ENCODE results near the gene FXYD7.
A peak's percentile ranks its signal among the peaks of the same experiment; 100 is the strongest.

The FXYD7 gene

DNA sequence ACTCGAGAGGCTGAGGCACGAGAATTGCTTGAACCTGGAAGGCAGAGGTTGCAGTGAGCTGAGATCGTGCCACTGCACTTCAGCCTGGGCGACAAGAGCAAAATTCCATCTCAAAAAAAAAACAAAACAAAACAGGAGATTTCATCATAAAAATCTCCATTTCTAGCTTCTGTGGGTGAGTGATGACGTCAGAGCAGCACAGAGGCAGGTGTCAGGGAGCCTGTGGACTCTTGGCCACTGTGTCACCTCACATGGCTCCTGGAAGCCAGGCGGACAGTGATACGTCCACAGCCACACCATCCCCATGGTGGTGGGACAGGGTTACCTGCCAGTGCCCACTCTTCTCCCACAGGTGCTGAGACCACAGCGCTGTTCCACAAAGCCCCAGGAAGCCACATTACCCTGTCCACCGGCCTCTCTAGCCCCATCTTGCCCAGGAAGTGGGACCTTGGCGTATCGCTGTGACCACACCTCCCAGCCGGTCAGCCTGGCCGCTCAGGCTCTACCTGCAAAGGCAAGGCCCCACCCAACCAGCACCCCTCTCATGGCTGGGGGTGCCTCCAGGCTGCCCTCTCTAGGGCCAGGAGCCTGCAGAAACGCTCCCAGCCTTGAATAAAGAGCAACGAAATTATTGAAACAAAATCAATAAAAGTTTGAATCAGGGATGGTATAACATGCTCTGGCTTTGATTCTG lies 29.9 kb upstream of the FXYD7 start:
- no peaks in the 10 kb centered on the region for H3K27me3 ChIP-seq (ENCODE audit: insufficient read depth, insufficient read length)

DNA sequence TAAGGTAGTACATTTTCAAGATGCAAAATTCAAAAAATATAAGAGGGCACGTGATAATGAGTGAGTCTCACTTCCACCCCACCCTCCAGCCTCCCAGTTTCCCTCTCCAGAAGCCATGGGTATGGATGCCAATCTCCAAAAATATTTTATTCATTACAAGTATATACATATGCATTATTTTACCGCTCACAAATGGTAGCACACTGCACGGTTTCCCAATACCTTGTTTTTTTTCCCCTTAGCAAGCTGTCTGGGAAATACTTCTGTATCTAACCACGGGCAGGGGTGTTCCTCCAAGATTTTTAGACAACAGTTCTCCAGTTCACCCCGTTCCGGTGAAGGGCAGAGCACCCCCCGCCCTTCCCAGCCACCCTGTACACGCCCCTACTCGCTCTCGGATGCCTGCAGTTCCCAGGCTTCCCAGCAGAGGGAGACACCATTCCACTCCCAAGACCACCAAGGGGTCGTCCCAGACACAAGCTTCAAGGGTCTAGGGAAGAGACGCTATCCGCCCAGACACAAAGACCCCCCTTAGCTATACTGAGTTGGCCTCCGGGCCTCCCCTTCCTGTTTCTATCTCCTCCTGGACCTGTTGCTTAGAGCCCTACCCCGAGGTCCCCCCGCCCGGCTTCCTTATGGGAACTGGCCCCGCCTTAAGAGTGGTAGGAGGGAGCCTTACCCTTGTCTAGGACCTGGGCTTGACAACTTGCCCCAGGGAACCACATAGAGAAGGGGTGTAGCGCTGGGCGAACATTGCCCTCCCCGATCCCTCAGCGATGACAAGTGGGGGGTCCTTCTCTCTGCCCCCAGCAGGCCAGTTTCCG lies 28.5 kb upstream of the FXYD7 start:
- TF ChIP-seq YY1 (IDR thresholded peaks at IDR 0.05; ENCODE audit: insufficient read depth, insufficient read length) (no peak), SUZ12 (IDR thresholded peaks at IDR 0.05; ENCODE audit: extremely low read depth, insufficient read depth, insufficient read length) (no peak), ZNF274 (IDR thresholded peaks at IDR 0.05; ENCODE audit: low read depth, low read length) (no peak)
- H3K9ac ChIP-seq (ENCODE audit: insufficient read length, low read depth): peak overlapping the region; percentile 67
- peaks cover 5% of the 10 kb centered on the region for H3K4me1 ChIP-seq (ENCODE audit: insufficient read depth, insufficient read length)
- DNase-seq (ENCODE audit: low read depth, low spot score): peak; percentile 73
- no peak overlapping the region for H3K4me3 ChIP-seq (ENCODE audit: insufficient read length, low read depth)
- H3K36me3 ChIP-seq (ENCODE audit: insufficient read depth, insufficient read length, low read length): no peaks in the 10 kb centered on the region
- H3K9me3 ChIP-seq (ENCODE audit: insufficient read depth, low read length): no peaks in the 10 kb centered on the region
- H3K27me3 ChIP-seq (ENCODE audit: insufficient read depth, insufficient read length): no peaks in the 10 kb centered on the region

More for the DNA sequence above, 29.9 kb upstream of the FXYD7 start:
- TF ChIP-seq ZNF274 (IDR thresholded peaks at IDR 0.05; ENCODE audit: low read depth, low read length): no peak
- H3K36me3 ChIP-seq (ENCODE audit: insufficient read depth, insufficient read length, low read length): no peaks in the 10 kb centered on the region
- H3K4me1 ChIP-seq (ENCODE audit: insufficient read depth, insufficient read length): no peaks in the 10 kb centered on the region
- H3K9me3 ChIP-seq (ENCODE audit: insufficient read depth, low read length): no peaks in the 10 kb centered on the region
- H3K4me3 ChIP-seq (ENCODE audit: insufficient read length, low read depth): no peak overlapping the region
- no peak overlapping the region for H3K9ac ChIP-seq (ENCODE audit: insufficient read length, low read depth)
- DNase-seq (ENCODE audit: low read depth, low spot score): no peak

DNA sequence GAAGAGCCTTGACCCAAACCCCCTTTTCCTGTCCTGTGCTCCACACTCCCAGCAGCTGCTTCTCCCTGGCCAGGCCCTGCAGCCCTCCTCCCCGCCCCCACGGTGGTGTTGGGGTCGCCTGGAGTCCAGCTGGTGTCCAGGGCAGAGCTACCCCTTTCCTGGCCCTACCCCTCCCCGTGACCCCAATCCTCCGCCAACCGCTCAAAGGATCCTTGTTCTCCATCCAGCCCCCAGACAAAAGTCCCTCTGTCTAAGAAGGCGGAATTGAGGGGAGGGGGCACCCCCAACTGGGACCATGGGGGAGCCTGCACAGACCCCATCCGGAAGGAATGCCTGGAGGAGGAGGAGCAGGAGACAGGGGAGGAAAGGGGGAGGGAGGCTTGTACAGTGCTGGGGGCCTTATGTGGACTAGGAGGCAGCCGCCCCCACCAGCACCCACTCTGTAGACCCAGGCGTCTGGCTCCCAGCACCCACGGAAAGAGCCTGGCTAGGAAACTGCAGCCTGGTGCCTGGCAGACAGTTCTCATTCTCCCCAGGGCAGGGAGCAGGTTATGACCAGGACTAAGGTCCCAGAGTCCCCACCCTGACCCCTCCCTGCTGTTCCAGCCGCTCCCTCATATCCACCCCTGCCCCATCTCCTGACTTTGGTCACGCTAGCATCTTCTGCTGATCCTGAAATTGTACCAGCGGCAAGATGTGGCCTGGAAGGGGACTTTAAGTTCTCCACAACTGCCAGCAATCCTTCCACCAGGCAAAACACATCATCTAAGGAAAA lies 27.7 kb upstream of the FXYD7 start, which contains the start of gene FXYD3:
Gene FXYD3, plus strand, starts transcription at position 647 of the 775 bp plus-strand sequence. CDS start 3,554 bp downstream, outside the sequence.
- Histone ChIP-seq H3K27me3 (ENCODE audit: insufficient read depth, insufficient read length) (no peaks in the 10 kb centered on the region), H3K9ac (ENCODE audit: insufficient read length, low read depth) (peak within 1 kb of the TSS; percentile 67), H3K4me1 (ENCODE audit: insufficient read depth, insufficient read length) (peaks cover 5% of the 10 kb centered on the region), H3K36me3 (ENCODE audit: insufficient read depth, insufficient read length, low read length) (no peaks in the 10 kb centered on the region), H3K9me3 (ENCODE audit: insufficient read depth, low read length) (no peaks in the 10 kb centered on the region), H3K4me3 (ENCODE audit: insufficient read length, low read depth) (no peak within 1 kb of the TSS)
- TF ChIP-seq SUZ12 (IDR thresholded peaks at IDR 0.05; ENCODE audit: extremely low read depth, insufficient read depth, insufficient read length): no peak
- DNase-seq (ENCODE audit: low read depth, low spot score): no peak

DNA sequence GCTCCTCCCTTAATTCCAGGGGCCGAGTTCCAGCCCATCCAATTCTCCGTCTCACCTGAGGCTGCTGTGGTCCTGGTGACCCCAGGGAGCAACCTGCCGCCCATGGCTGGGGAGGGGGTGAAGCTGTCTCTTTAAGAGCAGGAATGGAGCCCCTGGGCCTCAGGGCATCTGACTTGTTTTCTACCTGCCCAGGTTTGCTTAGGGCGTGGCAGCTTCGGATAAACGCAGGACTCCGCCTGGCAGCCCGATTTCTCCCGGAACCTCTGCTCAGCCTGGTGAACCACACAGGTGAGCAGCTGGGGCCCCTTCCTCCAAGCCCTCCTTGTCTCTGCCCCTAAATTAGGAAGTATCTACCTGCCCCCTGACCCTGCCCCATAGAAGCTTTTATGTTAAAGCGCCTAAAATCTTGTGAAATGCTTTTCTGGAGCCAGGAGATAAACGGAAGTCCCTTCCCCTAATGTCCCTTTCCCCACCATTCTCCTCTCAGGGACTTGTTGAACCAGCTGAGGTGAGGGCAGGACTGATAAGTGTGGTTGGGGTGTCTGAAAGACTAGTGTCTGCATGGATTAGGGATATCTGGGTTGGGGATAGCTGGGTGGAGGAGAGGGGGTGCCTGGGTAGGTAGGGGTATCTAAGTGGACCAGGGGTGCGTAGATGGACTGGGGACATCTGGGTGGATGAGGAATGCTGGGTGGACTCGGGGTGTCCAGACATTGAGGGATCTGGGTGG lies 26.8 kb upstream of the FXYD7 start:
- Histone ChIP-seq H3K4me1 (ENCODE audit: insufficient read depth, insufficient read length) (peaks cover 5% of the 10 kb centered on the region), H3K9me3 (ENCODE audit: insufficient read depth, low read length) (no peaks in the 10 kb centered on the region), H3K9ac (ENCODE audit: insufficient read length, low read depth) (no peak overlapping the region), H3K27me3 (ENCODE audit: insufficient read depth, insufficient read length) (no peaks in the 10 kb centered on the region), H3K36me3 (ENCODE audit: insufficient read depth, insufficient read length, low read length) (no peaks in the 10 kb centered on the region), H3K4me3 (ENCODE audit: insufficient read length, low read depth) (no peak overlapping the region)
- no peak for TF ChIP-seq YY1 (IDR thresholded peaks at IDR 0.05; ENCODE audit: insufficient read depth, insufficient read length)
- TF ChIP-seq ZNF274 (IDR thresholded peaks at IDR 0.05; ENCODE audit: low read depth, low read length): no peak
- no peak for TF ChIP-seq SUZ12 (IDR thresholded peaks at IDR 0.05; ENCODE audit: extremely low read depth, insufficient read depth, insufficient read length)
- DNase-seq (ENCODE audit: low read depth, low spot score): no peak

DNA sequence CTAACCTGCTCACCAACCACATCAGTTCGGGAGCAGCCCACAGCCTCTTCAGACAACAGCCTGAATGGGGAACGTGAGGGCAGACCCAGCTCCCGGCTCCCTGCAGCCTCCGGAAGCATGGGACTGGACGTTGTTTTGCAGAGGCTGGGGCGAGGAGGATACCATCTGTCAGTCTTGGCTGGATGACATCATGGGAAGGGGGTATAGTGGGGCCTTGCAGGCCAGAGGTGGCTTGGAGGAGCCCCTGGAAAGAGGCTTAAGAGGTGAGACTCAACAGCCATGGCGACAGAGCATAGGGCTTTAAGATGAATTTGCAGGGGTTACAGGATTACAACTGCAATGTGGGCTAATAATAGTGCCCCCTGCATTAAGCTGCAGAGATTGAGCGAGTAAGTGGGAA lies 25.9 kb upstream of the FXYD7 start:
- peaks cover 5% of the 10 kb centered on the region for H3K4me1 ChIP-seq (ENCODE audit: insufficient read depth, insufficient read length)
- TF ChIP-seq YY1 (IDR thresholded peaks at IDR 0.05; ENCODE audit: insufficient read depth, insufficient read length) (no peak), SUZ12 (IDR thresholded peaks at IDR 0.05; ENCODE audit: extremely low read depth, insufficient read depth, insufficient read length) (no peak), ZNF274 (IDR thresholded peaks at IDR 0.05; ENCODE audit: low read depth, low read length) (no peak)
- H3K4me3 ChIP-seq (ENCODE audit: insufficient read length, low read depth): no peak overlapping the region
- H3K9ac ChIP-seq (ENCODE audit: insufficient read length, low read depth): no peak overlapping the region
- H3K36me3 ChIP-seq (ENCODE audit: insufficient read depth, insufficient read length, low read length): no peaks in the 10 kb centered on the region
- no peak for DNase-seq (ENCODE audit: low read depth, low spot score)
- H3K27me3 ChIP-seq (ENCODE audit: insufficient read depth, insufficient read length): no peaks in the 10 kb centered on the region
- no peaks in the 10 kb centered on the region for H3K9me3 ChIP-seq (ENCODE audit: insufficient read depth, low read length)

DNA sequence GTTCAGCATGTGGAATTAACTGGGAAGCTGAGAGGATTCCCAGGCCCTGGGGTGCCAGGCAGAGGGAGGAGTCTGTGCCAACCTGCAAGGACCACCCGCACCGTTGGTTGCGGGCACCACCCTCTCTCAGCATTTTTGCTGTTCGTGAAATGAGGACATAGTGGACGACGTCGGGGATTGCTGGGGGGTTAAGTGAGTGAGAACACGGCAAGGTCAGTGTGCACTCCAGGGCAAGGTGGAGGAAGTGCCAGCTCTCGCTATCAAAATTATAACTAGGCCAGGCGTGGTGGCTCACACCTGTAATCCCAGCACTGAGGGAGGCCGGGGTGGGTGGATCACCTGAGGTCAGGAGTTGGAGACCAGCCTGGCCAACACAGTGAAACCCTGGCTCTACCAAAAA lies 25.3 kb upstream of the FXYD7 start:
- H3K9ac ChIP-seq (ENCODE audit: insufficient read length, low read depth): no peak overlapping the region
- H3K4me1 ChIP-seq (ENCODE audit: insufficient read depth, insufficient read length): peaks cover 7% of the 10 kb centered on the region
- no peak overlapping the region for H3K4me3 ChIP-seq (ENCODE audit: insufficient read length, low read depth)
- no peaks in the 10 kb centered on the region for H3K27me3 ChIP-seq (ENCODE audit: insufficient read depth, insufficient read length)
- no peaks in the 10 kb centered on the region for H3K36me3 ChIP-seq (ENCODE audit: insufficient read depth, insufficient read length, low read length)
- no peaks in the 10 kb centered on the region for H3K9me3 ChIP-seq (ENCODE audit: insufficient read depth, low read length)
- TF ChIP-seq ZNF274 (IDR thresholded peaks at IDR 0.05; ENCODE audit: low read depth, low read length) (no peak), SUZ12 (IDR thresholded peaks at IDR 0.05; ENCODE audit: extremely low read depth, insufficient read depth, insufficient read length) (no peak), YY1 (IDR thresholded peaks at IDR 0.05; ENCODE audit: insufficient read depth, insufficient read length) (no peak)
- DNase-seq (ENCODE audit: low read depth, low spot score): no peak
